GM19397 (cell line): ENCODE results near the gene EPS8L2.

ENCODE experiments used
- ATAC-seq: cut with Tn5 transposase; IDR thresholded peaks from one replicate; pipeline ENCODE4 v1.9.1; 2021; ENCODE audit warnings: mild to moderate bottlenecking, moderate library complexity; ENCODE audit not compliant: unreplicated experiment

The EPS8L2 gene

GRCh38 chr11:705646-706438 is at the start of gene EPS8L2:
Gene EPS8L2, plus strand, starts transcription at chr11:706231. Its CDS starts 3,177 bp downstream, at chr11:709408.
- ATAC-seq = no peak

- ATAC-seq = no peak
These were observed 49.6 kb upstream of the EPS8L2 start for GRCh38 chr11:656426-656825.

GRCh38 chr11:656866-657265 is 49.2 kb upstream of the EPS8L2 start:
- no peak for ATAC-seq

- no peak for ATAC-seq
These were observed 48.3 kb upstream of the EPS8L2 start for GRCh38 chr11:657691-658126.

GRCh38 chr11:659532-660085 is 46.4 kb upstream of the EPS8L2 start:
- no peak for ATAC-seq

GRCh38 chr11:660281-660680 is 45.8 kb upstream of the EPS8L2 start:
- no peak for ATAC-seq

- no peak for ATAC-seq
These were observed 45.2 kb upstream of the EPS8L2 start for GRCh38 chr11:660681-661444.

GRCh38 chr11:662689-663274 is 43.2 kb upstream of the EPS8L2 start:
- no peak for ATAC-seq

- no peak for ATAC-seq
These were observed 40.8 kb upstream of the EPS8L2 start for GRCh38 chr11:665062-665703.

GRCh38 chr11:665704-666281 is 40.2 kb upstream of the EPS8L2 start:
- no peak for ATAC-seq

GRCh38 chr11:673866-674265 is 32.2 kb upstream of the EPS8L2 start:
- no peak for ATAC-seq

GRCh38 chr11:674406-674805 is 31.6 kb upstream of the EPS8L2 start:
- no peak for ATAC-seq

GRCh38 chr11:678297-678696 is 27.7 kb upstream of the EPS8L2 start:
- no peak for ATAC-seq

GRCh38 chr11:679271-680207 is 26.5 kb upstream of the EPS8L2 start:
- ATAC-seq = no peak

- ATAC-seq = no peak
These were observed 25.6 kb upstream of the EPS8L2 start for GRCh38 chr11:680476-680875.

GRCh38 chr11:680970-681369 is 25.1 kb upstream of the EPS8L2 start:
- no peak for ATAC-seq

GRCh38 chr11:686451-687243 is 19.4 kb upstream of the EPS8L2 start:
- ATAC-seq = no peak

- no peak for ATAC-seq
These were observed 18.3 kb upstream of the EPS8L2 start for GRCh38 chr11:687751-688150.

GRCh38 chr11:688681-689080 is 17.4 kb upstream of the EPS8L2 start:
- ATAC-seq = no peak
